Measurements from ENCODE around the gene EGFLAM.

Gene EGFLAM

DNA sequence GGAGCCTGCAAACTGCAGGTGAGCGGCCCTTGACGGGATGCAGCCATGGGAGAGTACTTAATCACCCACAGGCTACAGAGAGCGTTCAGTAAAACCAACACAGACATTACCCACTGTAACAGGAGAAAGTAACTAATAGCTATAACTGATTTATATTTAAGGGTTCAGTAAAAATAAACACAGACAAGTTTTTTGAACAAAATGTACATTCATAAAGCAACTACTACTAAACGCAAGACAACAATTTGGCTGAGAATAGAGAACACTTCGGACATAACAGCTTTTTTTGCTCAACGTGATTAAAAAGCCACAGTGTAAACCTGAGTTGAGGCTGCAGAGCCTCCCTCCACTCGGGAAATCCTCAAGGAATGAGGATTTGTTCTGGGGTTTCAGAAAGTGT lies 236.4 kb downstream of the EGFLAM start:
- Histone ChIP-seq H3K27ac (no peak overlapping the region), H3K4me3 (no peak overlapping the region)

DNA sequence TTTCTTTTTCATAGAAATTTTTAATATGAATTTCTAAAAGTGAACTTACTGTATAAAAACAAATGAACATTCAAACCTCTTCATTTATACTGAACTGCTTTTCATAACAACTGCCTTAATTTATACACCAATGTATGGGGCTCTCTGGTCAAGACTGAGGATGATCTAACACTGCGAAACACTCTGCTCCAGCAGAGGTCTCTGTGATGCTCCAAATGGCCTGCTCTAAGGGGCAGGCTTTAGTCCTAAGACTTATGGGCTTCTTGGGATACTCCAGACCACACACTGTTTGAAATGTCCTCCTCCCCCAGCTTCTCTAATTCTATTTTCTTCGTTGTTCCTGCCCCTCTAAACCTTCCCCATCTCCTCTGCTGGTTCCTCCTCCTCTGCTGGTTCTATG lies 239.6 kb downstream of the EGFLAM start:
- Histone ChIP-seq H3K27ac (no peak overlapping the region), H3K4me3 (no peak overlapping the region)

GRCh38 chr5:38500573-38501260 lies 242.4 kb downstream of the EGFLAM start:
- H3K27ac ChIP-seq = no peak overlapping the region
- H3K4me3 ChIP-seq = no peak overlapping the region

- H3K27ac ChIP-seq = no peak overlapping the region
These were observed 247.9 kb downstream of the EGFLAM start for GRCh38 chr5:38506302-38506701.

GRCh38 chr5:38509185-38509584 lies 250.8 kb downstream of the EGFLAM start:
- Histone ChIP-seq H3K4me3 (no peak overlapping the region), H3K27ac (no peak overlapping the region)

More at GRCh38 chr5:38506302-38506701, 247.9 kb downstream of the EGFLAM start:
- H3K4me3 ChIP-seq = no peak overlapping the region
